Measurements from ENCODE around the gene GALNT18.

GRCh38 chr11:11493698-11494097 lies 128.1 kb downstream of the GALNT18 start:
- TF ChIP-seq CTCF (IDR thresholded peaks at IDR 0.05): no peak
- no peak for TF ChIP-seq POLR2A (IDR thresholded peaks at IDR 0.05)
- TF ChIP-seq POLR2AphosphoS5 (IDR thresholded peaks at IDR 0.05): no peak

Data from prostate gland (tissue), 2 donors.